GM12801 (cell line): ENCODE results near the gene THEMIS.

Source experiments
- CTCF ChIP-seq: IDR thresholded peaks from one replicate; pipeline ENCODE4 v1.5.1; 2011; ENCODE audit warnings: control low read depth; ENCODE audit not compliant: insufficient read length; ENCODE audit errors: extremely low read depth

THEMIS gene

GRCh38 chr6:127937747-127938146 lies 36.9 kb upstream of the THEMIS start:
- no peak for TF ChIP-seq CTCF

- TF ChIP-seq CTCF = no peak
Measured at GRCh38 chr6:127937102-127937501, 36.2 kb upstream of the THEMIS start.

GRCh38 chr6:127934956-127935355 lies 34.1 kb upstream of the THEMIS start:
- no peak for TF ChIP-seq CTCF

- TF ChIP-seq CTCF = no peak
Measured at GRCh38 chr6:127933852-127934840, 33.3 kb upstream of the THEMIS start.

GRCh38 chr6:127933137-127933536 lies 32.3 kb upstream of the THEMIS start:
- TF ChIP-seq CTCF = no peak

- TF ChIP-seq CTCF = no peak
Measured at GRCh38 chr6:127932708-127933107, 31.9 kb upstream of the THEMIS start.

- no peak for TF ChIP-seq CTCF
Measured at GRCh38 chr6:127924440-127924839, 23.6 kb upstream of the THEMIS start.
